Endodermal cell (in vitro differentiated cells): ENCODE measurements around the gene ANO9. TPM values are rescaled to one million over a fixed set of nuclear protein-coding genes. Genes with fewer than 3 reads are reported as not detected.
A peak's percentile ranks its signal among the peaks of the same experiment; 100 is the strongest.

Experiments used
- DNase-seq: peaks from one replicate; pipeline ENCODE4 v3.0.0-alpha.2; 2017
- H3K27ac ChIP-seq: 2 replicates; pipeline ENCODE4 v1.5.1; 2013; ENCODE audit warnings: mild to moderate bottlenecking, low read depth, low read length, moderate library complexity
- H3K27me3 ChIP-seq: 2 replicates; pipeline ENCODE4 v1.6.1; 2013; ENCODE audit warnings: mild to moderate bottlenecking, low read length, moderate library complexity; ENCODE audit not compliant: insufficient read depth, control insufficient read depth, poor library complexity, severe bottlenecking
- H3K36me3 ChIP-seq: 2 replicates; pipeline ENCODE4 v1.7.0; 2013; ENCODE audit warnings: mild to moderate bottlenecking, low read length, moderate library complexity; ENCODE audit not compliant: control insufficient read depth, insufficient read depth
- H3K4me1 ChIP-seq: one replicate; pipeline ENCODE4 v1.7.0; 2013; ENCODE audit warnings: low read length; ENCODE audit not compliant: control insufficient read depth, insufficient read depth
- H3K4me3 ChIP-seq: 2 replicates; pipeline ENCODE4 v1.5.1; 2013; ENCODE audit warnings: mild to moderate bottlenecking, low read length, moderate library complexity
- H3K9ac ChIP-seq: 2 replicates; pipeline ENCODE4 v1.6.1; 2013; ENCODE audit warnings: mild to moderate bottlenecking, low read length, moderate library complexity; ENCODE audit not compliant: poor library complexity, severe bottlenecking; ENCODE audit errors: extremely low read depth
- H3K9me3 ChIP-seq: 2 replicates; pipeline ENCODE4 v1.6.1; 2013; ENCODE audit warnings: mild to moderate bottlenecking, low read length, moderate library complexity; ENCODE audit not compliant: control insufficient read depth
- H3K27ac Mint-ChIP-seq: 2 replicates; pipeline ENCODE4 v1.8.0; 2020; ENCODE audit warnings: mixed read lengths
- H3K27me3 Mint-ChIP-seq: 2 replicates; pipeline ENCODE4 v1.8.0; 2021; ENCODE audit warnings: mild to moderate bottlenecking, mixed read lengths; ENCODE audit not compliant: insufficient read depth
- H3K36me3 Mint-ChIP-seq: 2 replicates; pipeline ENCODE4 v1.8.0; 2020; ENCODE audit warnings: low read depth, mixed read lengths
- H3K4me1 Mint-ChIP-seq: 2 replicates; pipeline ENCODE4 v1.8.0; 2020; ENCODE audit warnings: mixed read lengths
- H3K4me3 Mint-ChIP-seq: 2 replicates; pipeline ENCODE4 v1.8.0; 2020; ENCODE audit warnings: mild to moderate bottlenecking, moderate library complexity, mixed read lengths
- H3K9me3 Mint-ChIP-seq: 2 replicates; pipeline ENCODE4 v1.8.0; 2020; ENCODE audit warnings: mild to moderate bottlenecking, mixed read lengths
- CTCF ChIP-seq: fragments of 200-600 bp; sonication (generic); conservative IDR thresholded peaks from 2 replicates; pipeline ENCODE4 v1.5.0; 2021; ENCODE audit warnings: antibody characterized with exemption, mild to moderate bottlenecking
- WGBS, 2 experiments: methylation state at CpG; one replicate each; pipeline versions ENCODE4 v1.1.5 to v1.1.7; 2013; ENCODE audit warnings: missing lambda C conversion rate in 2 of 2, mixed read lengths in 1 of 2; ENCODE audit not compliant: insufficient coverage in 1 of 2, insufficient read length in 1 of 2; 5-methylcytosine and 5-hydroxymethylcytosine counted together
- total RNA-seq, 2 donors: library from RNA; stranded (reverse); fragmentation: NEBNext Ultra II Directional in 1 of 2; extraction: Animal tissue kit (Norgen Biotek cat#: 25700) in 1 of 2; gene quantifications; 2 replicates in 1 of 2; 3 replicates in 1 of 2; pipeline ENCODE4 v1.2.1, GENCODE V29; 2021

ANO9 gene
- total RNA-seq, 2 donors from 2014 or later: 16.8 to 17.8 TPM

DNA sequence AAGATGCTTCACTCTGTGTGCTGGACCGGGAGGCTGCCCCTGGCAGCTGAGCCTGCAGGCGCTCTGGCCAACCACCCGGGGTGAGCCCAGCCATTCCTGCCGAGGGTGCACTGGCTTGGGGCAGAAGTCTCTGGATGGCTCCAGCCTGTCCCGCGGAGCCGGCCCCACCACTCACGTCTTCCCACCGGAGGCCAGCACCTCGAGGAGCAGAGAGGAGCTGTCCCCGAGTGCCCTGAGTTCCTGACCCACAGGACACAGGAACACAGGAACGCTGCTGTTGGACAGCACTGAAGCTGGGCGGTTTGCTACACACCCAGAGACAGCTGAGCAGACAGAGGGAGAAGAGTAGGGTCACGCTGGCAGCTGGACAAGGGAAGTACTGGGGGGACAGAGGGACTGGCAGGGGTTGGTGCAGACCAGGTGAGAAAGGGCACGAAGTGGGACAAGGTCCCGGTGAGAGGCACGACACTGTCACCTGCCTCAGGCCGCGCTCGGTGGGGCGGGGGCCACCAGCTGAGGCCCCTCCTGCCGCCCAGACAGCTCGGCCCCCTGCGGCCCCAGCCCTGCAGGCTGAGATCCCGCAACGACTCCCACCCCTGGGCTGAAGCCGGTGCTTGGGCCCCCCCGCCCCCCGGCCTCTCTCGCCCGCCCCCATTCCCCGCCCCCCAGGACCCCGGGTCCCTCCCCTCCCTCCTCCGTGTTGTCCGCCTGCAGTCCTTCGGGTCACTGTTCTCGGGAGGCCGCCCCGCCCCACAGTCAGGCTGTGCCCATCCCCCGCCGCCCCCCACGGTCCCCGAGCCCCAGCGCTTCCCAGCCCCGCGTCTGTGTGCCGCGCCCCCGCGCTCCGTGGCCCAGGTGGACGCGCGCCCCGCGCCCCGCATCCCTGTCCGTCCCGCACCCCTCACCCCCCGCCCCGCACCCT lies 73.1 kb downstream of the ANO9 start:
- no peaks in the 10 kb centered on the region for H3K27me3 ChIP-seq
- Mint-ChIP-seq H3K9me3 (no peaks in the 10 kb centered on the region), H3K27me3 (peaks cover 3% of the 10 kb centered on the region), H3K4me1 (peaks cover 9% of the 10 kb centered on the region), H3K36me3 (peaks cover 18% of the 10 kb centered on the region), H3K27ac (peak overlapping the region; percentile 82), H3K4me3 (peak overlapping the region; percentile 71)
- H3K4me1 ChIP-seq: no peaks in the 10 kb centered on the region
- H3K9me3 ChIP-seq: peaks cover 3% of the 10 kb centered on the region
- no peak for TF ChIP-seq CTCF
- H3K4me3 ChIP-seq: no peak overlapping the region
- peak; percentile 73 for DNase-seq
- H3K36me3 ChIP-seq: peaks cover 15% of the 10 kb centered on the region
- no peak overlapping the region for H3K9ac ChIP-seq
- 15 to 38% methylated on average over 10 to 26 of the region's 61 CpGs for WGBS, 2 experiments
- no peak overlapping the region for H3K27ac ChIP-seq

DNA sequence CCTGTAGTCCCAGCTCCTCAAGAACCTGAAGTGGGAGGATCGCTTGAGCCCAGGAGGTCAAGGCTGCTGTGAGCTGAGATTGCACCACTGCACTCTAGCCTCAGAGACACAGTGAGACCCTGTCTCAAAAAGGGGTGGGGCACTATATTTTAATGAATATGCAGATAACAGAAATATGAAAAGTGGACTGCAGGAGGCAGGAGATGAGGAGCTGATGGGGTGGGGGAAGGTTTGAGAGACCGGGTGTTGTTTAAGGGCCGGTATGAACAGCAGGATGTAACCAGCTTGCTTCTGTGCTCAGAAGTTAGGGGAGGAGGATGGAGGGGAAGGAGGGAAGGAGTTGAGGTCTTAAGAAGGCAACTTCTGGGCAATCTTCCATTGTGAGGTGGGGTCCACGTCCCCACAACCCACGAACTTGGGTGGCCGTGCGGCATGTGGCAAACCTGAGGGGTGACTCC lies 73.8 kb downstream of the ANO9 start:
- H3K27ac ChIP-seq: no peak overlapping the region
- Mint-ChIP-seq H3K4me1 (peaks cover 9% of the 10 kb centered on the region), H3K36me3 (peaks cover 15% of the 10 kb centered on the region), H3K27ac (no peak overlapping the region), H3K4me3 (peak overlapping the region; percentile 71), H3K9me3 (no peaks in the 10 kb centered on the region), H3K27me3 (peaks cover 3% of the 10 kb centered on the region)
- H3K9ac ChIP-seq: no peak overlapping the region
- peaks cover 8% of the 10 kb centered on the region for H3K36me3 ChIP-seq
- no peak for DNase-seq
- no peak for TF ChIP-seq CTCF
- H3K27me3 ChIP-seq: no peaks in the 10 kb centered on the region
- no peaks in the 10 kb centered on the region for H3K9me3 ChIP-seq
- no peak overlapping the region for H3K4me3 ChIP-seq
- WGBS, 2 experiments: 65% methylated on average over 6 to 7 of the region's 7 CpGs
- H3K4me1 ChIP-seq: no peaks in the 10 kb centered on the region

Other genes starting within 250 kb of the ANO9 start
- gene SCGB1C1, start 248.9 kb downstream of the ANO9 start, total RNA-seq: not detected
- gene BET1L, start 234.6 kb downstream of the ANO9 start, total RNA-seq: 10 to 100 TPM; 47.4 to 63.7 TPM
- 10 to 100 TPM; 77.1 to 92.6 TPM for gene RIC8A, start 234.3 kb downstream of the ANO9 start, total RNA-seq
- gene SIRT3, start 205.7 kb downstream of the ANO9 start, total RNA-seq: 10 to 100 TPM; 18.1 to 28.6 TPM
- gene PSMD13, start 205.0 kb downstream of the ANO9 start, total RNA-seq: 100 to 1,000 TPM; 120 to 134 TPM
- gene NLRP6, start 163.6 kb downstream of the ANO9 start, total RNA-seq: not detected
- gene PGGHG, start 152.9 kb downstream of the ANO9 start, total RNA-seq: 100 to 1,000 TPM; 129 to 186 TPM
- gene IFITM5, start 142.5 kb downstream of the ANO9 start, total RNA-seq: not detected
- 100 to 1,000 TPM; 262 to 367 TPM for gene IFITM2, start 134.2 kb downstream of the ANO9 start, total RNA-seq
- gene IFITM1, start 128.0 kb downstream of the ANO9 start, total RNA-seq: 100 to 1,000 TPM; 211 to 558 TPM
- gene IFITM3, start 121.2 kb downstream of the ANO9 start, total RNA-seq: 100 to 1,000 TPM; 257 to 389 TPM
- 100 to 1,000 TPM; 109 to 118 TPM for gene B4GALNT4, start 72.5 kb downstream of the ANO9 start, total RNA-seq
- 10 to 100 TPM; 35.4 to 44.8 TPM for gene PKP3, start 47.8 kb downstream of the ANO9 start, total RNA-seq
- gene SIGIRR, start 27.0 kb downstream of the ANO9 start, total RNA-seq: 10 to 100 TPM; 63.3 to 67.4 TPM
- 10 to 100 TPM; 55.2 to 56.1 TPM for gene PTDSS2, start 8.3 kb upstream of the ANO9 start, total RNA-seq
- gene RNH1, start 65.2 kb upstream of the ANO9 start, total RNA-seq: 10 to 100 TPM; 42.7 to 43.2 TPM
- 10 to 100 TPM; 64.8 to 68.2 TPM for gene HRAS, start 93.6 kb upstream of the ANO9 start, total RNA-seq
- gene LRRC56, start 95.5 kb upstream of the ANO9 start, total RNA-seq: 1 to 10 TPM; 3.0 to 4.3 TPM
- 10 to 100 TPM in 1 of 2 donors, 1 to 10 TPM in 1; 8.5 to 13.3 TPM for gene LMNTD2, start 118.7 kb upstream of the ANO9 start, total RNA-seq
- gene RASSF7, start 119.0 kb upstream of the ANO9 start, total RNA-seq: 10 to 100 TPM; 34.2 to 36.3 TPM
- gene PHRF1, start 134.5 kb upstream of the ANO9 start, total RNA-seq: 10 to 100 TPM; 43.4 to 48.0 TPM
- gene IRF7, start 173.9 kb upstream of the ANO9 start, total RNA-seq: 10 to 100 TPM in 1 of 2 donors, 1 to 10 TPM in 1; 9.3 to 16.8 TPM
- under 1 TPM; 0.13 to 0.27 TPM for gene CDHR5, start 182.9 kb upstream of the ANO9 start, total RNA-seq
- 1 to 10 TPM; 3.9 to 6.1 TPM for gene SCT, start 185.2 kb upstream of the ANO9 start, total RNA-seq
- gene DRD4, start 195.3 kb upstream of the ANO9 start, total RNA-seq: 1 to 10 TPM; 1.8 to 2.7 TPM